Liver (tissue), 3 donors: Measurements from ENCODE around the gene PISD.

Experiments used
- EGR1 ChIP-seq, 2 donors: IDR thresholded peaks; 2 replicates each; pipeline ENCODE4 v1.6.1; 2016 to 2018; ENCODE audit warnings: antibody characterized with exemption in 2 of 2, low read depth in 2 of 2
- FOXA1 ChIP-seq: IDR thresholded peaks from 2 replicates; pipeline ENCODE4 v1.6.1; 2016; ENCODE audit warnings: antibody characterized with exemption
- JUND ChIP-seq, 2 donors: IDR thresholded peaks; 2 replicates each; pipeline ENCODE4 v1.6.1; 2016; ENCODE audit warnings: antibody characterized with exemption in 2 of 2
- RAD21 ChIP-seq, 2 donors: IDR thresholded peaks; 2 replicates each; pipeline ENCODE4 v1.6.1; 2016; ENCODE audit warnings: antibody characterized with exemption in 2 of 2, mild to moderate bottlenecking in 2 of 2
- SP1 ChIP-seq: IDR thresholded peaks from 2 replicates; pipeline ENCODE4 v1.6.1; 2018; ENCODE audit warnings: antibody characterized with exemption, mild to moderate bottlenecking
- YY1 ChIP-seq: IDR thresholded peaks from 2 replicates; pipeline ENCODE4 v1.6.1; 2016; ENCODE audit warnings: antibody characterized with exemption, mild to moderate bottlenecking
- TF ChIP-seq, protein P1 (sequence below): fragments of 150-350 bp; IDR thresholded peaks from 2 replicates; pipeline ENCODE4 v1.5.1; 2017; ENCODE audit warnings: improper control_type of control experiment, low read depth, low read length; ENCODE audit not compliant: missing input control
- TF ChIP-seq, protein P2 (sequence below): IDR thresholded peaks from 2 replicates; pipeline ENCODE4 v1.6.1; 2016; ENCODE audit warnings: antibody characterized with exemption
- donor health status: healthy.
- donor health status: healthy.

- TF ChIP-seq, protein P1, sequence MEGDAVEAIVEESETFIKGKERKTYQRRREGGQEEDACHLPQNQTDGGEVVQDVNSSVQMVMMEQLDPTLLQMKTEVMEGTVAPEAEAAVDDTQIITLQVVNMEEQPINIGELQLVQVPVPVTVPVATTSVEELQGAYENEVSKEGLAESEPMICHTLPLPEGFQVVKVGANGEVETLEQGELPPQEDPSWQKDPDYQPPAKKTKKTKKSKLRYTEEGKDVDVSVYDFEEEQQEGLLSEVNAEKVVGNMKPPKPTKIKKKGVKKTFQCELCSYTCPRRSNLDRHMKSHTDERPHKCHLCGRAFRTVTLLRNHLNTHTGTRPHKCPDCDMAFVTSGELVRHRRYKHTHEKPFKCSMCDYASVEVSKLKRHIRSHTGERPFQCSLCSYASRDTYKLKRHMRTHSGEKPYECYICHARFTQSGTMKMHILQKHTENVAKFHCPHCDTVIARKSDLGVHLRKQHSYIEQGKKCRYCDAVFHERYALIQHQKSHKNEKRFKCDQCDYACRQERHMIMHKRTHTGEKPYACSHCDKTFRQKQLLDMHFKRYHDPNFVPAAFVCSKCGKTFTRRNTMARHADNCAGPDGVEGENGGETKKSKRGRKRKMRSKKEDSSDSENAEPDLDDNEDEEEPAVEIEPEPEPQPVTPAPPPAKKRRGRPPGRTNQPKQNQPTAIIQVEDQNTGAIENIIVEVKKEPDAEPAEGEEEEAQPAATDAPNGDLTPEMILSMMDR: no peak
- no peak for TF ChIP-seq YY1
- TF ChIP-seq, protein P2, sequence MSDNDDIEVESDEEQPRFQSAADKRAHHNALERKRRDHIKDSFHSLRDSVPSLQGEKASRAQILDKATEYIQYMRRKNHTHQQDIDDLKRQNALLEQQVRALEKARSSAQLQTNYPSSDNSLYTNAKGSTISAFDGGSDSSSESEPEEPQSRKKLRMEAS: no peak
- TF ChIP-seq RAD21 (IDR thresholded peaks at IDR 0.05): no peak
- no peak for TF ChIP-seq EGR1 (IDR thresholded peaks at IDR 0.05; ENCODE audit: low read depth in 2 of 2)
- no peak for TF ChIP-seq FOXA1
- TF ChIP-seq SP1: no peak
- no peak for TF ChIP-seq JUND (IDR thresholded peaks at IDR 0.05)
Observed at GRCh38 chr22:31619611-31620300, 42.3 kb downstream of the PISD start.
